Activated CD4-positive, alpha-beta T cell treated with anti-CD3 and anti-CD28 coated beads, Interleukin-2, amount 10 ng/mL, durations not matched to agents 24 days and 14 days (primary cell): ENCODE results near the gene TMEM156. TPM values are rescaled to one million over a fixed set of nuclear protein-coding genes. Genes with fewer than 3 reads are reported as not detected.

ENCODE experiments used
- DNase-seq: peaks from one replicate; pipeline ENCODE4 v3.0.0; 2022
- H3K27ac Mint-ChIP-seq: one replicate; pipeline ENCODE4 v1.8.0; 2022; ENCODE audit warnings: mild to moderate bottlenecking, mixed read lengths
- H3K27me3 Mint-ChIP-seq: one replicate; pipeline ENCODE4 v1.8.0; 2022; ENCODE audit warnings: mixed read lengths
- H3K36me3 Mint-ChIP-seq: one replicate; pipeline ENCODE4 v1.8.0; 2022; ENCODE audit warnings: low read depth, mild to moderate bottlenecking, mixed read lengths
- H3K4me1 Mint-ChIP-seq: one replicate; pipeline ENCODE4 v1.8.0; 2021; ENCODE audit warnings: mixed read lengths
- H3K4me3 Mint-ChIP-seq: one replicate; pipeline ENCODE4 v1.8.0; 2022; ENCODE audit warnings: mild to moderate bottlenecking, moderate library complexity, mixed read lengths
- H3K9me3 Mint-ChIP-seq: one replicate; pipeline ENCODE4 v1.8.0; 2021; ENCODE audit warnings: mixed read lengths
- intact Hi-C: fragments of 100-400 bp; cut with micrococcal nuclease; formaldehyde crosslinking; loops from one replicate; pipeline ENCODE4 v1.15.1; 2023
- total RNA-seq: library from RNA; stranded (reverse); gene quantifications from 2 replicates; pipeline ENCODE4 v1.2.3, GENCODE V29; 2022

Gene TMEM156, protein sequence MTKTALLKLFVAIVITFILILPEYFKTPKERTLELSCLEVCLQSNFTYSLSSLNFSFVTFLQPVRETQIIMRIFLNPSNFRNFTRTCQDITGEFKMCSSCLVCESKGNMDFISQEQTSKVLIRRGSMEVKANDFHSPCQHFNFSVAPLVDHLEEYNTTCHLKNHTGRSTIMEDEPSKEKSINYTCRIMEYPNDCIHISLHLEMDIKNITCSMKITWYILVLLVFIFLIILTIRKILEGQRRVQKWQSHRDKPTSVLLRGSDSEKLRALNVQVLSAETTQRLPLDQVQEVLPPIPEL
- total RNA-seq: 25.9 and 26.9 TPM in 2 replicates

DNA sequence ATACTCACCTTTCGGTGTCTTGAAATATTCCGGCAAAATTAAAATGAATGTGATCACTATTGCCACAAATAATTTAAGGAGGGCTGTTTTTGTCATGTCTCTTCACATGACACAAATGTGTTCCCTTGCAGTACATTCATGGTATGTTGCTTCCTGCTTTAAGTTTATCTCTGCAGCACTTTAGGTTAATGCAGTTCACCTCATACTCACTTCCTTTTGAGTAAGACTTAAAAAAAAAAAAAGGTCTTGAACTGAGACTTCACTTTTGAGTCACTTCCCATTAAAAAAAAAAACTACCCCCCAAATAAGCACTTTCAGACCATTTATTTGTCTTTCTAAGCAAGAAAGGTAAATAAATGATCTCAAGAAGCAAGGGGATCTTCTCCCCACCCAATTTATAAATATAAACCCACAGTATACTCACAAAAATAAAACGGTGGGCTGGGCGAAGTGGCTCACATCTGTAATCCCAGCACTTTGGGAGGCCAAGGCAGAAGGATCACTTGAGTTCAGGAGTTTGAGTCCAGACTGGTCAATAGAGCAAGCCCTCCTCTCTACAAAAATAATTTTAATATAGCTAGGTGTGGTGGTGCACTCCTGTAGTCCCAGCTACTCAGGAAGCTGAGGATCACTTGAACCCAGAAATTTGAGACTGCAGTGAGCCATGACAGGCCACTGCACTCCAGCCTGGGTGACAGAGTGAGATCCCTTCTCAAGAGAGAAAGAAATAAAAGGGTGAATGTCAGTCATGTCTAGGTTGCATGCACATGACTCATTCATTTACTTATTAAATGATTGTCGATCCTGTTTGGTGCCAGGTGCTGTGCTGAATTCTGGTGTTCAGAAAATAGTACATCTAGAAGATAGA lies at the start of gene TMEM156:
Gene TMEM156, minus strand, starts transcription at position 192 of the 868 bp plus-strand sequence. Its CDS starts 96 bp downstream, at position 96.
- Mint-ChIP-seq H3K4me3 (peak within 1 kb of the TSS; percentile 88), H3K27me3 (no peaks in the 10 kb centered on the region), H3K27ac (peak within 1 kb of the TSS; percentile 89), H3K9me3 (no peaks in the 10 kb centered on the region), H3K4me1 (peaks cover 37% of the 10 kb centered on the region), H3K36me3 (peaks cover 11% of the 10 kb centered on the region)
- peak; percentile 81 for DNase-seq
- intact Hi-C loops: loop anchor here (1.0 to 10.0 kb wide), 11 partner anchors 12 to 1140 kb away; partner anchors contain the start of genes LIAS, RPL9, TBC1D1 and WDR19

DNA sequence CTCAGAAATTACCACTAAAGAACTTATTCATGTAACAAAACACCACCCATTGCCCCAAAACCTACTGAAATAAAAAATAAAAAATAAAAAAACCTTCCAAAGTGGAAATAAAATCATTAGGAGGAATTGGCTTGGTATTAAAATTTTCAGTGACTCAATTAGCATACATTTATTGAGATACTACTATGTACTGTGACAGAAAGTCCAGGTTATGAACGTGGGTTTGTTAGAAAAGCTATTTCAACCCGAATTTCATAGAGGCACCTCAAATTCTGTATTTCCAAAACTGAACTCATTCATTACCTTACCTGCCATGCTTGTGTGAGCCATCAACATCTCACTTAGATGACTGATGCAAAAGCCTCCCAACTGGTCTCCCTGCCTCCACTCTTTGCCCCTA lies 46.6 kb upstream of the TMEM156 start:
- H3K27ac Mint-ChIP-seq: no peak overlapping the region
- no peak for DNase-seq
- no peaks in the 10 kb centered on the region for H3K4me1 Mint-ChIP-seq
- H3K36me3 Mint-ChIP-seq: peaks cover 63% of the 10 kb centered on the region
- no peak overlapping the region for H3K4me3 Mint-ChIP-seq
- no peaks in the 10 kb centered on the region for H3K27me3 Mint-ChIP-seq
- no peaks in the 10 kb centered on the region for H3K9me3 Mint-ChIP-seq
- intact Hi-C loops: no loop called here

DNA sequence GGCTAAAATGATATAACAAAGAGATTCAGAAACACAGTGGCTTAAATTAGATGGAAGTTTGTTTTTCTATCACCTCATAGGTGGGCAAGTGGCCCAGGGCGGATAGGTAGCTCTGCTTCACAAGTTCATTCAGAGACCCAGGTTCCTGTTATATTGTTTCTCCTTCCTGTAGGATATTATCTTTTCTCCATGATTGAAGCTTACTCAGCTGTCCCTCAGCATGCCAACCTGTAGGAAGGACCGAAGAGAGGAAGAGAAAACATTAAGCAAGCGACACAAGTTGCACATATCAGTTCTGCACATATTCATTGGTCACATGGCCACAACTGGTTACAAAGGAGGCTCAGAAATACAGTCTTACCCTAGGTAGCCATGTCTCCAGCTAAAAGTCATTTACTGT lies 36.7 kb upstream of the TMEM156 start:
- DNase-seq: no peak
- H3K27me3 Mint-ChIP-seq: no peaks in the 10 kb centered on the region
- intact Hi-C loops: no loop called here
- no peak overlapping the region for H3K27ac Mint-ChIP-seq
- H3K4me3 Mint-ChIP-seq: no peak overlapping the region
- H3K4me1 Mint-ChIP-seq: peaks cover 11% of the 10 kb centered on the region
- H3K36me3 Mint-ChIP-seq: peaks cover 8% of the 10 kb centered on the region
- no peaks in the 10 kb centered on the region for H3K9me3 Mint-ChIP-seq

DNA sequence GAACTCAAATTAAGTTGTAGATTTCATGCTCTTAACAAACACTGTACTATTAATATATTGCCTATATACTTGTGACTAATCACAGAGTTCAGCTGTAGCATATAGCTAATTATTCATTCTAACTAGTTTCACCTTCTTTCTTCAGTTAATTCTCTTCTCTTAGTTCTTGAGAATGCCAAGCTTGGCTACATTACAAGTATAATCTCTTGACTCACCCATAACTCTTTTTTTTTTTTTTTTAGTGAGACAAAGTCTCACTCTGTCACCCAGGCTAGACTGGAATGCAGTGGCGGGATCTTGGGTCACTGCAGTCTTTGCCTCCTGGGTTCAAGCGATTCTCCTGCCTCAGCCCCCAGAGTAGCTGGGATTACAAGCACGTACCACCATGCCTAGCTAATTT lies 35.2 kb upstream of the TMEM156 start:
- Mint-ChIP-seq H3K4me1 (peaks cover 19% of the 10 kb centered on the region), H3K36me3 (peaks cover 13% of the 10 kb centered on the region), H3K27me3 (no peaks in the 10 kb centered on the region), H3K9me3 (no peaks in the 10 kb centered on the region), H3K27ac (no peak overlapping the region), H3K4me3 (no peak overlapping the region)
- DNase-seq: no peak
- intact Hi-C loops: no loop called here

DNA sequence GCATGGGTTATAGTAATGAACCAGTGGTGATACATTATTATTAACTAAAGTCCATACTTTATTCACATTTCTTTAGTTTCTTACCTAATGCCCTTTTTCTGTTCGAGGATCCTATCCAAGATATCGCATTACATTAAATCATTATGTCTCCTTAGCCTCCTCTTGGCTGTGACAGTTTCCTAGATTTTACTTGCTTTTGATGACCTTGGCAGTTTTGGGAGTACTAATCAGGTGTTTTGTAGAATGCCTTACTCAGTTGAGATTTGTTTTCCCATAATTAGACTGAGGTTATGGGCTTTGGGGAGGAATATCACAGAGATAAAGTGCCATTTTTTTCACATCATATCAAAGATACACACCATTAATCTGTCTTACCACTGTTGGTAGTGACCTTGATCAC lies 34.8 kb upstream of the TMEM156 start:
- DNase-seq: no peak
- intact Hi-C loops: no loop called here
- Mint-ChIP-seq H3K4me3 (no peak overlapping the region), H3K9me3 (no peaks in the 10 kb centered on the region), H3K4me1 (peaks cover 21% of the 10 kb centered on the region), H3K27me3 (no peaks in the 10 kb centered on the region), H3K36me3 (peaks cover 14% of the 10 kb centered on the region), H3K27ac (no peak overlapping the region)

DNA sequence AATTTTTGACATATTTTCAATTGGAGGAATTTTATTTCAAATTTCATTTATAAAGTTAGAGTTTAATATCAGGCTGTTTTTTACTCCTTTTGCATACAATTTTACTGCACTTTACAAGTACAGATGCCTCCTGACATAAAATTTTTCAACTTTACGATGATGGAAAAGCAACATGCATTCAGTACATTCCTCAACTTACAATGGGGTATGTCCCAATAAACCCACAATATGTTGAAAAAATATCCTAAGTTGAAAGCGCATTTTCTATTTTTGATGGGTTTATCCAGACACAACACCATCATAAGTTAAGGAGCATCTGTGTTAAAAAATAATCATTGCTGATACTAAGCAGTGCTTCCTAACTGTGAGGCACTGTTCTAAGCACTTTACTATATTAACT lies 34.2 kb upstream of the TMEM156 start:
- Mint-ChIP-seq H3K4me1 (peaks cover 23% of the 10 kb centered on the region), H3K27ac (no peak overlapping the region), H3K4me3 (no peak overlapping the region), H3K9me3 (no peaks in the 10 kb centered on the region), H3K36me3 (peaks cover 14% of the 10 kb centered on the region), H3K27me3 (no peaks in the 10 kb centered on the region)
- intact Hi-C loops: no loop called here
- DNase-seq: no peak

DNA sequence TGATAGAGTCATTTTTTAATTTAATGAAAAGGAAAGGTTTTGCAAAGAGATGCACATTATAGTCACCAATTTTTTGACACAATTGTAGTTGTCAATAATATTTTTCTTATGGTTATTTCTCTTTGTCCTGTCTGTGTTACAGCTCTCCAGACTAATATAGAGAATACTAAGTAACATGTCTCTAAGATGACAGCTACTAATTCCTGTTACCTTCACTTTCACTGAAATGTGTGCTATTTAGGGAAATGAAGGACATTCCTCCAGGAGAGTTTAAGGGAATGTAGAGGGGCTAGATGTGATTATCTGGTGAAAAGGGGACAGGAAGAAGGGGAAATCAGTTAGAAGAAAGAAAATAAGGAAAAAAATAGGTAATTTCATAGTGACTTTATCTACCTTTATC lies 31.2 kb upstream of the TMEM156 start:
- peak overlapping the region; percentile 26 for H3K27ac Mint-ChIP-seq
- no peak for DNase-seq
- no peaks in the 10 kb centered on the region for H3K27me3 Mint-ChIP-seq
- H3K36me3 Mint-ChIP-seq: peaks cover 12% of the 10 kb centered on the region
- H3K4me1 Mint-ChIP-seq: peaks cover 28% of the 10 kb centered on the region
- H3K9me3 Mint-ChIP-seq: no peaks in the 10 kb centered on the region
- intact Hi-C loops: no loop called here
- H3K4me3 Mint-ChIP-seq: no peak overlapping the region

DNA sequence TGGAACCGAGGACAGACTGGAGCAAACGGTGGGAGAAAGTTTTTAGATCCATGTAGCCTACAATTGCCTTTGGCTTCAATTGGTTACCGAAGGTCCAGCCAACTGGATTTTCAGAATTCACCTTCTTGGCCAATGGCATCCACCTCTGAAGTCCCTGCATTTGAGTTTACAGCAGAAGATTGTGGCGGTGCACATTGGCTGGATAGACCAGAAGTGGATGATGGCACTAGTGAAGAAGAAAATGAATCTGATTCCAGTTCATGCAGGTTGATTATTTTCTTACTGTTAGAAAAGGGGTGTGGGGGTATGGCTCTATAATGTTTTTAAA lies 30.5 kb upstream of the TMEM156 start:
- peaks cover 22% of the 10 kb centered on the region for H3K4me1 Mint-ChIP-seq
- no peak overlapping the region for H3K27ac Mint-ChIP-seq

DNA sequence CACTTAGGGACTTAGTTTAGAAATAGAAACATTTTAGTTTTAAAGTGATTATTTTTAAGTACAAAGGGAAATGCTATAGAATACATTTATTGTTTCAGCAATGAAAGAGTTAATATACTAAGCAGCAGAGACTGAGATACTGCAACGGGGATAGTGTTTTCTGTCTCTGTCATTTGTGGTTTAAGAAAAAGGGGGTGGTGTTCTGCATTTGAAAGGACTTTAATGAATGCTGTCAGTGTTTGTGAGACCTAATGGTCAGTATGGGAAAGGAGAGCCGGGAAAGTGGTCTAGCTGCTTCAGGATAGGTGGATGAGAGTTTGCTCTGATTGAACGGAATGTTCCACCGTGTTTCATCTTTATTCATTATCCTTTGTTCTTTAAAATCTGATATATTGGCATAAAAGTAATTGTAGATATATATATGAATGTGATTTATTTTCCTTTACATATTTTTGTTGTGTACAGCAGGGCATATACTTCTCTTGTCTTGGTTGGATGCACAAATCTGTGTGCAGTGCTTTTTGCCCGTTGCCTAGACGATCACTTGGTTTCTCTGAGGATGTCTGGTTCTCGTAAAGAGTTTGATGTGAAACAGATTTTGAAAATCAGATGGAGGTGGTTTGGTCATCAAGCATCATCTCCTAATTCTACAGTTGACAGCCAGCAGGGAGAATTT lies 30.0 kb upstream of the TMEM156 start, which contains the start of gene KLHL5:
Gene KLHL5, plus strand, starts transcription at position 139 of the 676 bp plus-strand sequence. Its CDS starts 421 bp downstream, at position 560.
- H3K27ac Mint-ChIP-seq: no peak within 1 kb of the TSS
- H3K27me3 Mint-ChIP-seq: no peaks in the 10 kb centered on the region
- no peaks in the 10 kb centered on the region for H3K9me3 Mint-ChIP-seq
- H3K4me1 Mint-ChIP-seq: peaks cover 21% of the 10 kb centered on the region
- intact Hi-C loops: no loop called here
- no peak within 1 kb of the TSS for H3K4me3 Mint-ChIP-seq
- no peak for DNase-seq
- H3K36me3 Mint-ChIP-seq: peaks cover 11% of the 10 kb centered on the region

More for the DNA sequence above, 30.5 kb upstream of the TMEM156 start:
- DNase-seq: no peak
- Mint-ChIP-seq H3K9me3 (no peaks in the 10 kb centered on the region), H3K27me3 (no peaks in the 10 kb centered on the region), H3K4me3 (no peak overlapping the region), H3K36me3 (peaks cover 11% of the 10 kb centered on the region)
- intact Hi-C loops: no loop called here

DNA sequence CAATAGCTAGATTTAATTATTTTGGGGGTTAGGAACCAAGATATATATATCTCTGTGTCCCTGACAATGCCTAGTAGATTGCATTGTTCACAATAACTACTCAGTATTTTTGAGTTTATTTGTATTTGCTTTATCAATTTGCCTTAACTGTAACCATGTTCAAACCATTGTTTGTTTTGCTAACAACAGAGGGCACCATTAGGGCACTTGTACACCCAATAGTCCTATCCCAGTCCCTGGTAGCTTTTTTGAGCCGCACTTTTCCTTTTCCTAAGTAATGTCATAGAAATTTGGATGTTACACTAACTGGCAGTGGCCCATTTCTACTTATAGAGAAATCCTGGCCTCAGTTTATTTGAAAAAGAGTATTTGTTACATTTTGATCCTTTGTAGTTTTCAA lies 29.2 kb upstream of the TMEM156 start:
- Mint-ChIP-seq H3K27me3 (no peaks in the 10 kb centered on the region), H3K36me3 (peaks cover 12% of the 10 kb centered on the region), H3K9me3 (no peaks in the 10 kb centered on the region), H3K27ac (no peak overlapping the region), H3K4me1 (peaks cover 23% of the 10 kb centered on the region), H3K4me3 (no peak overlapping the region)
- DNase-seq: no peak
- intact Hi-C loops: no loop called here

DNA sequence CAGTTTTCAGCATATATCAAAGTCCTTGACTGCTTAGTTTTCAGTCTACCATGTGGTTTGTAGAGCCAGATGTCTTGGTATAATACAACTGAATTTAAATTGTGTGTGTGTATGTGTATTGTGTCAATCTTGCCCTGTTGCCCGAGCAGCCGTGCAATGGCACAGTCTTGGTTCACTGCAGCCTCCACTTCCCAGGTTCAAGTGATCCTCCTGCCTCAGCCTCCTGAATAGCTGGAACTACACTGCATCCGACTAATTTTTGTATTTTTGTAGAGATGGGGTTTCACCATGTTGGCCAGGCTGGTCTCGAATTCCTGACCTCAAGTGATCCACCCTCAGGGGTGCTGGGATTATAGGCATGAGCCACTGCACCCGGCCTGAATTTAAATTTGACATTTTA lies 23.8 kb upstream of the TMEM156 start:
- no peak for DNase-seq
- intact Hi-C loops: no loop called here
- peaks cover 9% of the 10 kb centered on the region for H3K36me3 Mint-ChIP-seq
- no peaks in the 10 kb centered on the region for H3K27me3 Mint-ChIP-seq
- H3K27ac Mint-ChIP-seq: no peak overlapping the region
- H3K9me3 Mint-ChIP-seq: no peaks in the 10 kb centered on the region
- peaks cover 31% of the 10 kb centered on the region for H3K4me1 Mint-ChIP-seq
- H3K4me3 Mint-ChIP-seq: no peak overlapping the region

DNA sequence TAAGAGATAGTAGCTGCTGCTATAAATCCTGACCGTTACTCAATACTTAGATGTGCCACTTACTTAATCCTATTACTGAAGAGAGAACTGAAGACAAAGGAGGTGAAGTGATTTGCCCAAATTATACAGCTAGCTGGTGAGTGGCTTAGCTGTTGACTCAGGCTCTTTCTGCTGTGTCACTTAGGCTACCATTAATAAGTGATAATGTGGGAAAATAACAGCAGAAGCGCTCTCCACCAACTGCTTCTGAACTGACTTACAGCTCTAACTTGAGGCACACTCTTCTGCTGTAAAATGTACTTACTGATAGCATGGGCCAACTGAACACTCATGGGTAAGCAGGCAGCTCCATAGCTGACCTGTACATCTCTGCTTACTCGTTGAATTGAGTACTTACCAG lies 22.3 kb upstream of the TMEM156 start:
- Mint-ChIP-seq H3K9me3 (no peaks in the 10 kb centered on the region), H3K4me1 (peaks cover 33% of the 10 kb centered on the region), H3K27me3 (no peaks in the 10 kb centered on the region), H3K36me3 (peaks cover 11% of the 10 kb centered on the region), H3K4me3 (no peak overlapping the region), H3K27ac (no peak overlapping the region)
- no peak for DNase-seq
- intact Hi-C loops: no loop called here

DNA sequence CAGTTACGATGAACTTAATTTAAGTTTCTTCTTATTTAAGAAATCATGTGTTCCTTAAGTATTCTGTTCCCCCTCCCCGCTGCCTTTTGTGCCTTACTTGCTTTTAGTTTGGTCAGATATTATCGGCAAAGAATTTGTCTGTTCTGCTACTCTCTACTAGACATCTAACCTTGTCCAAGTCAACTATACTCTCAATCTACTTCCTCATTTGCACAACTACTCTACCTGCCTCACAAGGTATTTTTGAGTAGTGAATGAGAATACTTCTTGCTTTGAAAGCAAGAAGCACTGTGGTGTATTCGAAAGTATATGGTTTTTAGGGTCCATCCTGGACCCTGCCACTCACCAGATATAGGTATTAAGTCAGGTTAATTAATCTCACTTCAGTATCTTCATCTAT lies 21.8 kb upstream of the TMEM156 start:
- Mint-ChIP-seq H3K27ac (no peak overlapping the region), H3K27me3 (no peaks in the 10 kb centered on the region), H3K9me3 (no peaks in the 10 kb centered on the region), H3K36me3 (peaks cover 11% of the 10 kb centered on the region), H3K4me1 (peaks cover 33% of the 10 kb centered on the region), H3K4me3 (no peak overlapping the region)
- DNase-seq: no peak
- intact Hi-C loops: no loop called here

DNA sequence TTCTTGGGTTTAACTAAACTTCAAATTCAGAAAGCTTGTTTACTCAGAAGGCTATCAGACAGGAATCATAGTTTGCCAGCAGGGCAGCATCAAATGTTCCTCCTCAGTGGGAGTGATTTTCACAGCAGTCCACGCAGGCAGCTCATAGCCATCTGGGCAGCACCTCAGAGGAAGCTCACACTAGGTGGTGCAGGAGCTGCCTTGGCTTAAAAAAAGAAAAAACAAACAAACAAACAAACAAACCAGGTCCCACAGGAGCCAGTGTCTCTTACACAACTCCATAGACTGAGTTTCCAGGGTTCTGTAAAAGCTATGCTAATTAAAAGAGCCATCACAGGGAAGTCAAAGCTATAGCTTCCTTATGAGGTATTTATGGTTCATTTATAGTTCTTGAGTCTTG lies 19.3 kb upstream of the TMEM156 start:
- DNase-seq: no peak
- peaks cover 53% of the 10 kb centered on the region for H3K4me1 Mint-ChIP-seq
- no peak overlapping the region for H3K4me3 Mint-ChIP-seq
- no peaks in the 10 kb centered on the region for H3K27me3 Mint-ChIP-seq
- intact Hi-C loops: no loop called here
- peaks cover 21% of the 10 kb centered on the region for H3K36me3 Mint-ChIP-seq
- H3K27ac Mint-ChIP-seq: no peak overlapping the region
- H3K9me3 Mint-ChIP-seq: no peaks in the 10 kb centered on the region
